Mucosa of stomach (tissue), 1 donor: ENCODE results near the gene TTC33.

ENCODE experiments used
- H3K27me3 ChIP-seq: one replicate; pipeline ENCODE4 v1.7.0; 2013; ENCODE audit warnings: mild to moderate bottlenecking, low read length; ENCODE audit not compliant: control insufficient read depth, insufficient read depth
- H3K36me3 ChIP-seq: one replicate; pipeline ENCODE4 v1.7.0; 2013; ENCODE audit warnings: low read length; ENCODE audit not compliant: control insufficient read depth, insufficient read depth
- H3K4me1 ChIP-seq: one replicate; pipeline ENCODE4 v1.7.0; 2013; ENCODE audit warnings: mild to moderate bottlenecking, low read length; ENCODE audit not compliant: control insufficient read depth, insufficient read depth
- H3K4me3 ChIP-seq: one replicate; pipeline ENCODE4 v1.7.0; 2013; ENCODE audit warnings: low read length
- H3K9ac ChIP-seq: one replicate; pipeline ENCODE4 v1.7.0; 2013; ENCODE audit warnings: mild to moderate bottlenecking, low read length, moderate library complexity
- H3K9me3 ChIP-seq: one replicate; pipeline ENCODE4 v1.7.0; 2013; ENCODE audit warnings: mild to moderate bottlenecking, low read length, moderate library complexity; ENCODE audit not compliant: control insufficient read depth
- donor health status: Pancreatic carcinoma.

Gene TTC33

DNA sequence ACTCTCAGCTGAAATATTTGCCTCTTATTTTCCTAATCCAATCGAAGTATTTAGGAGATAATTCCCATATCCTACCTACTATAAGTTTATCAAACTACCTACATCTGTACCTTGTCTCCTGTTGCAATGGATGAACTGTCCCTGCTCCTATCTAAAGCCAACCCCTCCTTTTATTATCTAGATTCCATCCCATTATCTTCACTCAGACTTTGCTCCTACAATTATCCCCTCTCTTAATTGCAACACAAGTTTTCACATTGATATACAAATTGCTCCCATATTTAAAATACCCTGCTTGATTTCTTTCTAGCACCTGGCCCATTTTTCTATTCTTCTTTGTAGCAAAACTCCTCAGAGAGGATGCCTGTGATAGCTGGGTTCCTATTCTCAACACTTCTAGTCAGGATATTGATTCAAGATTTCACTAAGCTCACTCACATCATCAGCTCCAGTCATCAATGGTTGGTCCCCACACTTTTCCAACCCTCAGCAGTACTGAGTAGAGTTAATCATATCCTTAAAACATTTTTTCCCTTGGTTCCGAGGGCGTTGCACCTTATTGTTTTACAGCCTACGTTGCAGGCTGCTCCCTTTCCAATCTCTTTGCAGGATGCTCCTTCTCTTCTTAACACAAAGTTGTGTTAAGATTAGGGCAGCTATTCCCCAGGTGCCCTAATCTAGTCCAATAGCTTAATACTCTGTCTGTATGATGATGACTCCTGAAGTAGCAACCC, 253.9 kb downstream of the TTC33 start:
- Histone ChIP-seq H3K4me1 (no peaks in the 10 kb centered on the region), H3K4me3 (no peak overlapping the region), H3K9ac (no peak overlapping the region), H3K36me3 (no peaks in the 10 kb centered on the region), H3K9me3 (no peaks in the 10 kb centered on the region), H3K27me3 (no peaks in the 10 kb centered on the region)

DNA sequence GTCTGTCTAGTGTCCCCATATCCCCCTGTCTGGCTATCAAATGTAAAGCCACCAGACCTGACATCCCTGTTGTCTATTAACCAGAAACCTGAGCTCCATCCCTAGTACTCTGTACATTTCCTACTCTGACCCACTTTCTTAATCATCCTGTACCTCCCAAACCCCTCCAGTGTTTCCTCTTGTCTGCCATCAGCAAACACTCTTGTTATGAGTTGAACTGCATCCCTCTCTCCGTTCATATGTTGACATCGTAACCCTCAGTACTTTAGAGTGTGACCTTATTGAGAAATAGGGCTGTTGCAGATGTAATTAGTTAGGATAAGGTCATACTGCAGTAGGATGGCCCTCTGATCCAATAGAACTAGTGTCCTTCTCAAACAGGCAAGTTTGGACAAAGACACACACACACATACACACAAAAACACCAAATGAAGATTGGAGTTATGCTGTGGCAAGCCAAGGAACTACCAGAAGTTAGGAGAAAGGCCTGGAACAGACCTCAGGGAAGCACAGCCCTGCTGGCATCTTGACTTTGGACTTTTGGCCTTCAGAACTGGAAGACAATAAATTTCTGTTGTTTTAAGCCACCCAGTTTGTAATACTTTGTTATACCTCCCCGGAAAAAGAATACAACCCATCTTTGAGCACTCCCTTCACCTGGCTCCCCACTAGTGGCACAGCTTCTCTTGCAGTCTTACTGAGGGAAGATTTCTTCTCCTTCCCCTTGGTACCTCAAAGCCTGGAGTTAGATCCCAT, 256.1 kb downstream of the TTC33 start:
- H3K9ac ChIP-seq = no peak overlapping the region
- H3K9me3 ChIP-seq = no peaks in the 10 kb centered on the region
- no peak overlapping the region for H3K4me3 ChIP-seq
- no peaks in the 10 kb centered on the region for H3K27me3 ChIP-seq
- H3K36me3 ChIP-seq = no peaks in the 10 kb centered on the region
- H3K4me1 ChIP-seq = no peaks in the 10 kb centered on the region

DNA sequence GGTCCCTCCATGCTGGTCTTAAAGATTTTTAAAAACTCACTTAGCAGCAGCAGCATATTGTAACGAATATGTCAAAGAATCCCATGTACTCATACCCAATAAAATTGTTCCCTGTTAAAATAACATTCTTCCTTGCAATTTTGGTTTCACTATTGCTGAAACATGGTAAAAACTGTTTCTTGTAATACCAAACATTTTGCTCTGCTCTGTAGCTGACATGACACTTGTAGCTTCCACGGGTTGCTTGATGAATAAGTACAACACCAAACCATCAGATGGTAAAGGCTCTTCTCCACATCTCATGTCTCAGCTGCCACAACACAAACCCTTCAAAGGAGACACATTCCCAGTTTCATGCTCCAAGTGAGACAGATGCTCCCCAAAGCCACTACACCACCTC, 256.8 kb downstream of the TTC33 start:
- Histone ChIP-seq H3K9me3 (no peaks in the 10 kb centered on the region), H3K27me3 (no peaks in the 10 kb centered on the region), H3K36me3 (no peaks in the 10 kb centered on the region), H3K4me1 (no peaks in the 10 kb centered on the region), H3K4me3 (no peak overlapping the region), H3K9ac (no peak overlapping the region)

DNA sequence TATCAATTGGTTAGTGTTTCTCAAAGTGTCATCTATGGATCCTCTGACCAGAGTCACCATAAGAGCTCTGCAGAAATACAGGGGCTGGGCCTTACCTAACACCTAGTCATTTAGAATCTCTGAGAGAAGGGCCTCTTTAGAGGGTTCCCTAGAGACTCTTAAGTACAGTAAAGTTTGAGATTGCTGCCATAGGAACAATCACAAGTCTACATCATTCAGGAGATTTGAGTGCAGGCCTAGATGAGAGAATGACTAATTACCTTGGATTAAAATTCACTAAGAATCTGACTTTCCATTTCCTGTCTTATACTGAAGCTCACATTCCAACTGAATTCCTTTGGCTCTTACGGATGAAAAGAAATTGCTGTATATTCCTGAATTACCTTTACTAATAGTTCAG, 258.2 kb downstream of the TTC33 start:
- H3K4me1 ChIP-seq = no peaks in the 10 kb centered on the region
- H3K36me3 ChIP-seq = no peaks in the 10 kb centered on the region
- H3K4me3 ChIP-seq = no peak overlapping the region
- H3K9ac ChIP-seq = no peak overlapping the region
- H3K9me3 ChIP-seq = no peaks in the 10 kb centered on the region
- no peaks in the 10 kb centered on the region for H3K27me3 ChIP-seq

DNA sequence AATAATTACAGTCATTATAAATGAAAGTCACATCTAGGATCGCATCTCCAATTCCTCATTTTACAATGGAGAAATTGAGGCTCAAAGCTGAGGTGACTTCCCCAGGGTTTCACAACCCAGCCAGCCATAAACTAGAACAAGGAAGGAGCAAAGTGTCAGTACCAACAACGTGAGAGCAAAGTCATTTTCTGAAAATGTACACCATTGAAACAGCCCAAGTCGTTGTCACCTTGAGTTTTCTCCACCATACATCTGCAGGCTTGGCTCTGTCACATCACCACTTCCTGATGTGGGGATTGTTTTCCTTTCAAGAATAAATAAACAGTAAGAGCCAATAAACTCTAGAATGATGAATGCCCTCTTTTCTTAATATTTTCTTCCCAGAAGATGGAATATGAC, 260.5 kb downstream of the TTC33 start:
- H3K36me3 ChIP-seq = no peaks in the 10 kb centered on the region
- H3K27me3 ChIP-seq = no peaks in the 10 kb centered on the region
- no peaks in the 10 kb centered on the region for H3K9me3 ChIP-seq
- H3K4me1 ChIP-seq = no peaks in the 10 kb centered on the region
- H3K9ac ChIP-seq = no peak overlapping the region
- H3K4me3 ChIP-seq = no peak overlapping the region

DNA sequence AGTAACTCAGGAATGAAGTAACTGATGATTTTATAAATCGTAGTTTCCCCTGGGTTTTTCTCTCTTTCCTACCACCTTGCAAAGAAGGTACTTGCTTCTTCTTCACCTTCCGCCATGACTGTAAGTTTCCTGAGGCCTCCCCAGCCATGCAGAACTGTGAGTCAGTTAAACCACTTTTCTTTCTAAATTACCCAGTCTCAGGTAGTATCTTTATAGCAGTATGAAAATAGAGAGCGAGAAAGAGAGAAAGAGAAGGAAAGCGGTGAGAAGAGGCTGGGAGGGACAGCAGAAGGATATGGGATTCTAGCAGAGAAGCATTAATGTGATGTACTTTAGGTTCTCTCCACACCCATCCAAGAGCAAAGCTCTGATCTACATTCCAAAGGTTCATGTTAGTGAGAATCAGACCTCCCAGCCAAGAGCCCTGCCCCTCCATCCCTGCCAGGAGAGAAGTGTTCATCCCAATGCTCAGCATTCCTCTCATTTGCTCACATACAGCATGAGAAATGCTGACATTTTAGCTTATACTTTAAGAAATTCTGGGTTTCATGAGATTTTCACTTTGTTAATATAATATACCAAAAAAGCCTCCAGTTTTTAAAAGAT, 261.0 kb downstream of the TTC33 start:
- no peak overlapping the region for H3K4me3 ChIP-seq
- no peak overlapping the region for H3K9ac ChIP-seq

DNA sequence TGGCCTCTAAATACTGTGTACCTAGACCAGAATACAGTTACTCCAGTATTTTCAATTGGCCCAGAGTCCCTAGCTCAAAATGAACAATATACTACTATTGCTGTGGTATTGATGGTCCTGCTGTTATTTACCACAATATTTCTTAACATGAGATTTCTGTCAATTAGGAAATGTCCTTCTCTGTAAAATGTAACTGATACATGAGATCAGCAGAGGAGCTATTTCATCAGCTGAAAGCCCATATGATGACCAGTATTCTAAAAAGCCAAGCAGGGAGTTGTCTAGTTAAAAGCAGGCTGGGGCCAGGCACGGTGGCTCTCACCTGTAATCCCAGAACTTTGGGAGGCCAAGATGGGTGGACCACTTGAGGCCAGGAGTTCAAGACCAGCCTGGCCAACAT, 263.7 kb downstream of the TTC33 start:
- H3K9ac ChIP-seq = no peak overlapping the region
- H3K36me3 ChIP-seq = no peaks in the 10 kb centered on the region
- no peaks in the 10 kb centered on the region for H3K9me3 ChIP-seq
- H3K4me3 ChIP-seq = no peak overlapping the region
- H3K27me3 ChIP-seq = no peaks in the 10 kb centered on the region
- H3K4me1 ChIP-seq = peaks cover 2% of the 10 kb centered on the region

More for the DNA sequence above, 261.0 kb downstream of the TTC33 start:
- Histone ChIP-seq H3K36me3 (no peaks in the 10 kb centered on the region), H3K9me3 (no peaks in the 10 kb centered on the region), H3K27me3 (no peaks in the 10 kb centered on the region), H3K4me1 (no peaks in the 10 kb centered on the region)

DNA sequence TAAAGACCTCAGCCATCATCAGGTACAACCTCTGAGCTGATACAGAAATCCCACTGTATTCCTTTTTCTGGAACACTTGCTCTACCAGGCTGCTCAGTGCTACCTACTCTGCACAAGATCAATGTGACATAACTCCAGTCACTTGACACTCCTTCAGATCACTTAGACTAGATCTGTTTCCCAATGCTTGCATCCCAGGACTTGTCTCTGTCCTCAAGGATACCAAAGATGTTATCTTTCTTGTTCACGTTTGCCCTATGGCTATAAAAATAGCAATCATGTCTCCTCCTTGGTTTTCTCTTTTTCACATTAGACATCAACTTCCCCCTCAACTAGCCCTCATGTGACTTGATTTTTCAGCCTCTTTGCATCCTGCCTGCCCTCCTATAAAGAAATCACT, 264.1 kb downstream of the TTC33 start:
- Histone ChIP-seq H3K9ac (no peak overlapping the region), H3K9me3 (no peaks in the 10 kb centered on the region), H3K4me1 (peaks cover 6% of the 10 kb centered on the region), H3K27me3 (no peaks in the 10 kb centered on the region), H3K36me3 (no peaks in the 10 kb centered on the region), H3K4me3 (no peak overlapping the region)

DNA sequence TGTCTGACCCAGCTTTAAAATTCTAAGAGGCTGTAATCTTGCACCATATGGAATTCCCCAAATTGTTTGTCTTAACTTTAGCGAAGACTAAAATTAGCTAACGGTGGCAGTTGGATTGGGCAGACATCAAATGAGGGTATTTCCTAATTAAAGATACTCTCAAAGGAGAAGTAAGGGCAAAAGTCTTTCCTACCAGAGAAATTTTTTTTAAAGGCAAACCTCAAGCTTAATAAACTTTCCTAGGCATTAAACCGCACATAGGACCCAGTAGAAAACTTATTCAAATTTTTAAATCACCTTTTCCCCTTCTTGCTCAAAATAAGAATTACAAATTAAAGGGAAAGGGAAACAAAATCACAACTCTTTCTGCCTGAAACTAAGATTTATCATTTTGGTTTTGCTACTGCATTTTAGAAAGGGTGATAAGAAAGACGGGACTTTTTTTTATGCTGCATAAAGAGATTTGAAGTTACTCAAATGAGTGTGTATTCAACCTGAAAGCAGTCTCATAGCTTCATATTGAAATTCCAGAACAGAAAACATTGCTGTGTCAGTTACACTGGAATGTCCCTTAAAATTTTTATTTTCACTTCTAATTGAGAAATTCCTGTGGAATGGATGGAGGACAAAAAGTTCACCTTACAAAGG, 265.2 kb downstream of the TTC33 start:
- Histone ChIP-seq H3K4me1 (peaks cover 7% of the 10 kb centered on the region), H3K27me3 (no peaks in the 10 kb centered on the region), H3K9me3 (no peaks in the 10 kb centered on the region), H3K9ac (no peak overlapping the region), H3K4me3 (no peak overlapping the region), H3K36me3 (no peaks in the 10 kb centered on the region)

DNA sequence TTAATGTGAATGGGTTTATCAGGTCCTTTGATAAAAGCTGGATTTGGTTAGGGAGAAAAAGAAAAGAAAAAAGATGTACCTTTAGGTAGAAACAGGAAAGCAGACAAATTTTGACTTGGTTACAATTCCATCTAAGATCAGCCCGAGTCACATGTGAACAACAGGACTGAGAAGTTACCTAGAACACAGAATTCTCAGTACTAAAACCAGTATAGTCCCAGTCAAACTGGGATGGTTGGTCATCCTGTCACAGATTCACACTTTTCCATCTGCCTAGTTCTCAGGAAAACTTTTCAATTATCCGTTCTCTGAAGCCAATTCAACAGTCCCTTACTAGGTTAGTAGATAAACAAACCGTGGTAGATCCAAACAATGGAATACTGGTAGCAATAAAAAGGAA, 266.3 kb downstream of the TTC33 start:
- Histone ChIP-seq H3K36me3 (no peaks in the 10 kb centered on the region), H3K9me3 (no peaks in the 10 kb centered on the region), H3K4me3 (no peak overlapping the region), H3K27me3 (no peaks in the 10 kb centered on the region), H3K4me1 (peaks cover 10% of the 10 kb centered on the region), H3K9ac (no peak overlapping the region)

DNA sequence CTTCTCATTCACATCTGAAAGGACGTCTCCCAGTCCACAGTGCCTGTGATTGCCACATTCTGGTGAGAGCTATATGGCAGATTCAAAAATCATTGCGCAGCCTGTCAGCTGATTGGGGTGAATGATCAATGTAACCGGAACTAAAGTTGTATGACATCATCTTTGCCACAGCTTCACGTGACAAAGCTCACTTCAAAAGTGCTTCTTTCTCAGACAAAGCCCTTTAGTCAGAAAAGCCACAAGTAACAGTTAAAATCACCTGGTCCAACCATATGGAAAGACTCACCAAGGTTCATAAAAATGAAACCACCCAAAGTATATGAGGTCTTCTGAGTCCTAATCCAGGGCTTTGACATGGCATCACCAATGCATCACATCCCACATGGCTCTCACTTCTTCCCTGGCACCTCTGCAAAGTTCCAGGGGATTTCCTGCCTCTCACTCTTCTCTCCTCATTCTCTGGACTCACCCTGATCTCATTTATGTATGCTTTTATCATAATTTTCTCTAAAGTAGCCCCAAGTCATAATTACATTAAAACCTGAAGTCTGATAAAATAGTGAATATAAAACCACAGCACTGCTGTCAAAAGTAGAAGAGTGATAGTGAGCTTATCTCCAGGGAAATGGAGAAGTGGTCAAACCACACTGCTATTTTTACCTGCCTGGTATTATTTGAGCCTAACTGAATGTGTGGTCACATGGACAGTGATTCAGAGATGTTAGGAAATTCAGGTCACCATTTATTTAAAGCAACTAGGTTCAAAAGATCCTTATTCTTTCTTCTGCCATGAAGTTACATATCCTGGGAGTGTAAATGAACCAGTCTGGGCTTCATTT, 269.1 kb downstream of the TTC33 start:
- H3K4me3 ChIP-seq = no peak overlapping the region
- no peak overlapping the region for H3K9ac ChIP-seq
- no peaks in the 10 kb centered on the region for H3K9me3 ChIP-seq
- H3K27me3 ChIP-seq = no peaks in the 10 kb centered on the region
- H3K4me1 ChIP-seq = peaks cover 10% of the 10 kb centered on the region
- H3K36me3 ChIP-seq = no peaks in the 10 kb centered on the region
